K562 (cell line): ENCODE measurements around the gene TMEM217. TPM values are rescaled to one million over a fixed set of nuclear protein-coding genes. Genes with fewer than 3 reads are reported as not detected.
A peak's percentile ranks its signal among the peaks of the same experiment; 100 is the strongest.

Experiments
- ARID3B ChIP-seq: fragments of 250-450 bp; sonication (Bioruptor Pico); IDR thresholded peaks from 2 replicates; pipeline ENCODE4 v1.4.0; 2020; ENCODE audit warnings: borderline replicate concordance
- CHD7 ChIP-seq: fragments of 200-600 bp; sonication (generic); IDR thresholded peaks from one replicate; pipeline ENCODE4 v1.6.1; 2012; ENCODE audit warnings: mild to moderate bottlenecking, low read depth, low read length, inconsistent platforms
- GABPA ChIP-seq: fragments of 200-800 bp; sonication (Bioruptor generic); conservative IDR thresholded peaks from 2 replicates; pipeline ENCODE4 v1.6.1; 2016; ENCODE audit warnings: low read depth, missing genetic modification characterization, missing compliant biosample characterization
- HMGXB4 ChIP-seq: sonication (generic); formaldehyde crosslinking; IDR thresholded peaks from 2 replicates; pipeline ENCODE4 v1.8.1; 2023; ENCODE audit warnings: mild to moderate bottlenecking, missing genetic modification reagents
- KDM5B ChIP-seq: fragments of 200-600 bp; sonication (generic); IDR thresholded peaks from 2 replicates; pipeline ENCODE4 v1.6.1; 2012; ENCODE audit warnings: low read depth, mild to moderate bottlenecking, moderate library complexity, low read length, control low read depth, inconsistent platforms; ENCODE audit not compliant: insufficient replicate concordance
- KLF6 ChIP-seq: fragments of 250-450 bp; sonication (Bioruptor Pico); IDR thresholded peaks from 2 replicates; pipeline ENCODE4 v1.4.0; 2020; ENCODE audit warnings: mild to moderate bottlenecking, moderate library complexity, borderline replicate concordance
- PRPF4 ChIP-seq: fragments of 200-400 bp; formaldehyde crosslinking; IDR thresholded peaks from one replicate; pipeline ENCODE4 v1.6.1; 2017; ENCODE audit warnings: low read length, low read depth, mild to moderate bottlenecking; ENCODE audit not compliant: insufficient read depth, poor library complexity, severe bottlenecking
- PTRF ChIP-seq: fragments of 450-650 bp; IDR thresholded peaks from 2 replicates; pipeline ENCODE4 v1.6.1; 2016; ENCODE audit warnings: mild to moderate bottlenecking, missing genetic modification characterization, missing compliant biosample characterization
- STAT5B ChIP-seq: fragments of 250-450 bp; sonication (Bioruptor Pico); IDR thresholded peaks from 2 replicates; pipeline ENCODE4 v1.8.0; 2021; ENCODE audit warnings: mild to moderate bottlenecking, inconsistent platforms
- ZBTB7A ChIP-seq: IDR thresholded peaks from 2 replicates; pipeline ENCODE4 v1.6.1; 2011; ENCODE audit warnings: low read depth, mild to moderate bottlenecking, low read length, moderate library complexity, borderline replicate concordance; ENCODE audit not compliant: control insufficient read depth
- ZNF133 ChIP-seq: fragments of 250-450 bp; sonication (Bioruptor Pico); IDR thresholded peaks from 2 replicates; pipeline ENCODE4 v1.4.0; 2020; ENCODE audit warnings: mild to moderate bottlenecking
- ZNF561 ChIP-seq: fragments of 450-650 bp; formaldehyde crosslinking; conservative IDR thresholded peaks from 2 replicates; pipeline ENCODE4 v1.4.0; 2020; ENCODE audit warnings: mild to moderate bottlenecking, moderate library complexity
- ZNF717 ChIP-seq: fragments of 250-450 bp; sonication (Bioruptor Pico); IDR thresholded peaks from 2 replicates; pipeline ENCODE4 v1.5.0; 2021
- polyA plus RNA-seq, 8 experiments: library from polyadenylated mRNA; depleted of rRNA in 4 of 8; stranded (reverse) in 5 of 8; unstranded in 3 of 8; fragments of >200 nt; fragmentation: Nextera tagmentation in 2 of 8; fragmentation: Illumina TruSeq in 1 of 8; extraction: Ambion mirVana in 2 of 8; extraction: Trizol in 1 of 8; gene quantifications; 2 replicates each; pipeline versions ENCODE4 v1.2.1 to v1.2.3, GENCODE V29; 2011 to 2014; ENCODE audit warnings: inconsistent platforms in 1 of 8, missing spikeins in 1 of 8
- total RNA-seq, 7 experiments: library from RNA; depleted of rRNA in 6 of 7; stranded (reverse); fragments of >200 nt in 6 of 7; fragmentation: Illumina TruSeq in 2 of 7; extraction: Trizol in 2 of 7; gene quantifications; 2 replicates each; pipeline versions ENCODE4 v1.2.1 to v1.2.3, GENCODE V29; 2011 to 2021; ENCODE audit warnings: low replicate concordance in 1 of 7

The TMEM217 gene
- total and polyA plus RNA-seq, 9 of the 15 experiments (the other 6 are each of a cell fraction or from before 2014, with no cell fraction given) = 1.3 to 8.0 (median 1.9) TPM

- TF ChIP-seq CHD7 = no peak
- TF ChIP-seq GABPA (tag) = no peak; the same call in 1 of the 2 replicates
- TF ChIP-seq ARID3B (CRISPR knock-in tag) = no peak
- TF ChIP-seq KDM5B = no peak
- no peak for TF ChIP-seq KLF6 (CRISPR knock-in tag)
- TF ChIP-seq ZNF561 (CRISPR knock-in tag) = no peak
- TF ChIP-seq ZNF133 (CRISPR knock-in tag) = no peak
- no peak for TF ChIP-seq STAT5B (CRISPR knock-in tag)
- TF ChIP-seq ZBTB7A = no peak
- no peak for TF ChIP-seq ZNF717 (CRISPR knock-in tag)
- TF ChIP-seq PTRF (tag) = peak; percentile 59
- TF ChIP-seq HMGXB4 (CRISPR knock-in tag) = no peak
- TF ChIP-seq PRPF4 = no peak
Observed at GRCh38 chr6:37242429-37243052, 15.4 kb downstream of the TMEM217 start (continued).
